ENCODE data around the gene GPA33.

Gene GPA33

GRCh38 chr1:167122121-167122480, 31.9 kb upstream of the GPA33 start:
- TF ChIP-seq POLR2AphosphoS5 (IDR thresholded peaks at IDR 0.05; ENCODE audit: borderline replicate concordance, low read depth, low read length) (no peak), FOXP2 (optimal IDR thresholded peaks at IDR 0.05; ENCODE audit: control extremely low read depth, extremely low read length, insufficient read depth) (no peak), EZH2 (IDR thresholded peaks at IDR 0.05) (no peak)
- Histone ChIP-seq H3K36me3 (ENCODE audit: insufficient read depth, low read length) (no peaks in the 10 kb centered on the region), H3K9me3 (ENCODE audit: low read depth, low read length) (no peaks in the 10 kb centered on the region), H3K4me3 (no peak overlapping the region), H3K9ac (ENCODE audit: insufficient read length) (no peak overlapping the region), H3K27ac (no peak overlapping the region)
- DNase-seq (ENCODE audit: low read depth, low spot score) = no peak

DNA sequence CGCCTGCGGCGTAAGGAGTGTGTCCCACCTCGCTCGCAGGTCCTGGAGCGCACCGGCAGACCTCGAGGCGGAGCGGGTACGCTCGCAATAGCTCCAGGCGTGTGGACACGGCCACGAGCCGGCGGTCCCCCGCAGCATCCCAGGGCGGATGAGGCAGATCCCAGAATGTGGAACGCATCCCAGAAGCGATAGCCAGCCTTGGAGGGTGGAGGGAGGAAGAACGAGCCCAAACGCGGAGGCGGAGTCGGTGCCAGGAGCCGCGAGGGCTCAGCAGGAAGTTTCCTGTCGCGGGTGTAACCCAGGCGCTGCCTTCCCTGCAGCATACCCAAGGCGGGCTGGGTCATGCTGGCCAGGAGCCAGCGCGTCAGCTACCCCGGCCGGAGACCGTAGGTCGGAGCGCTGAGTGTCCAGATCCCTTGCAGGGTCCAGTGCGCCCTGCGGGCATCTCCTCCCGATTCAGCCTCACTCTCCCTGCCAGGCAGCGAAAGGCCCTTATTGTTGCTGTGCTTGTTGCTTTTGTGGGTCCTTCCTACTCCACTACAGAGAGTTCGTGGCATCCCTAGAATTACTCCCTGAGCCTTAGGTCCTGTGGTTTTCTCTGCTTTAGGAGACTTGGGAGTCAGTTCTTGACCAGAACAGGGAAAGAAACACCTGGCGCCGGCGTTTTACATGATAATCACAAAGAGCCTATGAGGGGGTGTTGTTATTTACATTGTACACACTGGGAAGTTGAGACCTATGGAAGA, 31.4 kb upstream of the GPA33 start:
- Histone ChIP-seq H3K9ac (ENCODE audit: insufficient read length) (no peak overlapping the region), H3K4me3 (peak overlapping the region; percentile 71), H3K27ac (no peak overlapping the region), H3K9me3 (ENCODE audit: low read depth, low read length) (no peaks in the 10 kb centered on the region), H3K36me3 (ENCODE audit: insufficient read depth, low read length) (no peaks in the 10 kb centered on the region)
- TF ChIP-seq POLR2AphosphoS5 (IDR thresholded peaks at IDR 0.05; ENCODE audit: borderline replicate concordance, low read depth, low read length) = no peak
- no peak for TF ChIP-seq EZH2 (IDR thresholded peaks at IDR 0.05)
- peak; percentile 74 for TF ChIP-seq FOXP2 (optimal IDR thresholded peaks at IDR 0.05; ENCODE audit: control extremely low read depth, extremely low read length, insufficient read depth)
- DNase-seq (ENCODE audit: low read depth, low spot score) = no peak

- Histone ChIP-seq H3K9me3 (ENCODE audit: low read depth, low read length) (no peaks in the 10 kb centered on the region), H3K36me3 (ENCODE audit: insufficient read depth, low read length) (no peaks in the 10 kb centered on the region), H3K9ac (ENCODE audit: insufficient read length) (no peak overlapping the region), H3K4me3 (peak overlapping the region; percentile 71), H3K27ac (no peak overlapping the region)
- DNase-seq (ENCODE audit: low read depth, low spot score) = no peak
- TF ChIP-seq EZH2 (IDR thresholded peaks at IDR 0.05) (no peak), FOXP2 (optimal IDR thresholded peaks at IDR 0.05; ENCODE audit: control extremely low read depth, extremely low read length, insufficient read depth) (no peak), POLR2AphosphoS5 (IDR thresholded peaks at IDR 0.05; ENCODE audit: borderline replicate concordance, low read depth, low read length) (no peak)
Observed at GRCh38 chr1:167120899-167121298, 30.7 kb upstream of the GPA33 start.

DNA sequence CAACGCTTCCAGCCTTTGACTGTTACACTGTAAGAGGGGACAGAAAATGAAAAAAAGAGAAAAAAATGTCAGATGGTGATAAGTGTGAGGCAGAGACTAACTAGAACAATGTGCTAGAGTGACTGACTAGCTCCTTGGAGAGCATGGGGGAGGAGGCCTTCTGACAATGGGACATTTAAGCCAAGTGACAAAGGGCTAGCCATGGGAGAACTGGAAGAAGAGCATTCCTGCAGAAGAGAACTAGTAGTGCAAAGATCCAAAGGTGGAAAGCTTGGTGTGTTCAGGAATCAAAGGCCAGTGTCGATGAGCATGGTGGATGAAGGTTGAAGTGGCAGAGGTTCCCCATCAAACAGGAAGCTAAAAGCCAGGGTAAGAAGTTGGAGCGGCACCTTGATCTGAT, 29.5 kb upstream of the GPA33 start:
- no peak for DNase-seq (ENCODE audit: low read depth, low spot score)
- Histone ChIP-seq H3K9me3 (ENCODE audit: low read depth, low read length) (no peaks in the 10 kb centered on the region), H3K4me3 (no peak overlapping the region), H3K36me3 (ENCODE audit: insufficient read depth, low read length) (no peaks in the 10 kb centered on the region), H3K9ac (ENCODE audit: insufficient read length) (no peak overlapping the region), H3K27ac (no peak overlapping the region)
- TF ChIP-seq FOXP2 (optimal IDR thresholded peaks at IDR 0.05; ENCODE audit: control extremely low read depth, extremely low read length, insufficient read depth) (no peak), EZH2 (IDR thresholded peaks at IDR 0.05) (no peak), POLR2AphosphoS5 (IDR thresholded peaks at IDR 0.05; ENCODE audit: borderline replicate concordance, low read depth, low read length) (no peak)

- TF ChIP-seq FOXP2 (optimal IDR thresholded peaks at IDR 0.05; ENCODE audit: control extremely low read depth, extremely low read length, insufficient read depth) (no peak), EZH2 (IDR thresholded peaks at IDR 0.05) (no peak), POLR2AphosphoS5 (IDR thresholded peaks at IDR 0.05; ENCODE audit: borderline replicate concordance, low read depth, low read length) (no peak)
- Histone ChIP-seq H3K9ac (ENCODE audit: insufficient read length) (no peak overlapping the region), H3K4me3 (peak overlapping the region; percentile 34; the same call in 1 of the 2 replicates), H3K36me3 (ENCODE audit: insufficient read depth, low read length) (no peaks in the 10 kb centered on the region), H3K9me3 (ENCODE audit: low read depth, low read length) (no peaks in the 10 kb centered on the region), H3K27ac (peak overlapping the region; percentile 23)
- no peak for DNase-seq (ENCODE audit: low read depth, low spot score)
Observed at GRCh38 chr1:167118188-167118587, 28.0 kb upstream of the GPA33 start.

DNA sequence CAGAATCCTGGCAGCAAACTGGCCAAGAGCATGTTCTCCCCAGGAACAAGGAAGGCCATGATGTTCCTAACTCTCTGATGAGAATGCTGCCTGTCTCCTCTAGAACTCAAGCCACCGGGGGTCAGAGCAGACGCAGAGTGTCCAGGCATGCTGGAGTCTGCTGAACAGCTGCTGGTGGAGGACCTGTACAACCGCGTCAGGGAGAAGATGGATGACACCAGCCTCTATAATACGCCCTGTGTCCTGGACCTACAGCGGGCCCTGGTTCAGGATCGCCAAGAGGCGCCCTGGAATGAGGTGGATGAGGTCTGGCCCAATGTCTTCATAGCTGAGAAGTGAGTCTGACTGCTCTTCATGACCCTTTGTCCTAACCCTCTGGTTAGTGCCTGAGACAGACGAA, 27.0 kb upstream of the GPA33 start:
- no peak overlapping the region for H3K9ac ChIP-seq (ENCODE audit: insufficient read length)
- H3K27ac ChIP-seq = no peak overlapping the region
- H3K9me3 ChIP-seq (ENCODE audit: low read depth, low read length) = no peaks in the 10 kb centered on the region
- no peak overlapping the region for H3K4me3 ChIP-seq
- DNase-seq (ENCODE audit: low read depth, low spot score) = no peak
- TF ChIP-seq POLR2AphosphoS5 (IDR thresholded peaks at IDR 0.05; ENCODE audit: borderline replicate concordance, low read depth, low read length) (no peak), EZH2 (IDR thresholded peaks at IDR 0.05) (no peak), FOXP2 (optimal IDR thresholded peaks at IDR 0.05; ENCODE audit: control extremely low read depth, extremely low read length, insufficient read depth) (no peak)
- H3K36me3 ChIP-seq (ENCODE audit: insufficient read depth, low read length) = no peaks in the 10 kb centered on the region

- H3K27ac ChIP-seq = no peak overlapping the region
- no peak for DNase-seq (ENCODE audit: low read depth, low spot score)
- TF ChIP-seq EZH2 (IDR thresholded peaks at IDR 0.05) (no peak), FOXP2 (optimal IDR thresholded peaks at IDR 0.05; ENCODE audit: control extremely low read depth, extremely low read length, insufficient read depth) (no peak), POLR2AphosphoS5 (IDR thresholded peaks at IDR 0.05; ENCODE audit: borderline replicate concordance, low read depth, low read length) (no peak)
- H3K9me3 ChIP-seq (ENCODE audit: low read depth, low read length) = no peaks in the 10 kb centered on the region
- no peak overlapping the region for H3K4me3 ChIP-seq
- H3K36me3 ChIP-seq (ENCODE audit: insufficient read depth, low read length) = no peaks in the 10 kb centered on the region
- H3K9ac ChIP-seq (ENCODE audit: insufficient read length) = no peak overlapping the region
Observed at GRCh38 chr1:167116174-167116573, 26.0 kb upstream of the GPA33 start.

GRCh38 chr1:167115655-167116054, 25.5 kb upstream of the GPA33 start:
- H3K9ac ChIP-seq (ENCODE audit: insufficient read length) = no peak overlapping the region
- TF ChIP-seq POLR2AphosphoS5 (IDR thresholded peaks at IDR 0.05; ENCODE audit: borderline replicate concordance, low read depth, low read length) = no peak
- TF ChIP-seq FOXP2 (optimal IDR thresholded peaks at IDR 0.05; ENCODE audit: control extremely low read depth, extremely low read length, insufficient read depth) = no peak
- no peak for TF ChIP-seq EZH2 (IDR thresholded peaks at IDR 0.05)

DNA sequence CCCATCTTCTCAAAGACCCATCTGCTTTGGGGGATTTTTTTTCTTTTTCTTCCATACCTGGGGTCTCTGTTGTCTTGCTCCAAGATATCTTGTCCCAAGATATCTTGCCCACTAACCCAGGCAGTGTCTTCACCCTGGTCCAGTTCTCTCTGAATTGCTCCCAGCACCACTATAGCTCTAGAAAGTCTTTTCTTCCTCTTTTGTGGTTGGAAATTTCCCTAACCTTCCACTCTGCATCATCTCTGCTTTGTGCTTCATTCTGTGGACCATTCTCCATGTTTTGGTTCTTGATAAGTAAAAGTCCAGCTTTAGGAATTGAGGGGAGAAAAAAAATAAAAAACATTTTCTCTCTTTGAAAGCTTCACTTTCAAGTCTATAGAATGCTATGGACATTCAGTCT, 24.5 kb upstream of the GPA33 start:
- H3K9ac ChIP-seq (ENCODE audit: insufficient read length) = no peak overlapping the region
- no peak for DNase-seq (ENCODE audit: low read depth, low spot score)
- no peaks in the 10 kb centered on the region for H3K36me3 ChIP-seq (ENCODE audit: insufficient read depth, low read length)
- TF ChIP-seq POLR2AphosphoS5 (IDR thresholded peaks at IDR 0.05; ENCODE audit: borderline replicate concordance, low read depth, low read length) (no peak), EZH2 (IDR thresholded peaks at IDR 0.05) (no peak), FOXP2 (optimal IDR thresholded peaks at IDR 0.05; ENCODE audit: control extremely low read depth, extremely low read length, insufficient read depth) (no peak)
- H3K9me3 ChIP-seq (ENCODE audit: low read depth, low read length) = no peaks in the 10 kb centered on the region
- no peak overlapping the region for H3K4me3 ChIP-seq
- no peak overlapping the region for H3K27ac ChIP-seq

More at GRCh38 chr1:167115655-167116054, 25.5 kb upstream of the GPA33 start:
- Histone ChIP-seq H3K36me3 (ENCODE audit: insufficient read depth, low read length) (no peaks in the 10 kb centered on the region), H3K4me3 (no peak overlapping the region), H3K27ac (no peak overlapping the region), H3K9me3 (ENCODE audit: low read depth, low read length) (no peaks in the 10 kb centered on the region)
- no peak for DNase-seq (ENCODE audit: low read depth, low spot score)
